Placental pericyte (primary cell): ENCODE results near the gene TRAM1L1. TPM values are rescaled to one million over a fixed set of nuclear protein-coding genes. Genes with fewer than 3 reads are reported as not detected.

Experiments
- total RNA-seq: library from RNA; depleted of rRNA; stranded (reverse); fragments of >200 nt; gene quantifications from 2 replicates; pipeline ENCODE4 v1.2.3, GENCODE V29; 2012

The TRAM1L1 gene
- 0.22 and 1.9 TPM in 2 replicates for total RNA-seq

DNA sequence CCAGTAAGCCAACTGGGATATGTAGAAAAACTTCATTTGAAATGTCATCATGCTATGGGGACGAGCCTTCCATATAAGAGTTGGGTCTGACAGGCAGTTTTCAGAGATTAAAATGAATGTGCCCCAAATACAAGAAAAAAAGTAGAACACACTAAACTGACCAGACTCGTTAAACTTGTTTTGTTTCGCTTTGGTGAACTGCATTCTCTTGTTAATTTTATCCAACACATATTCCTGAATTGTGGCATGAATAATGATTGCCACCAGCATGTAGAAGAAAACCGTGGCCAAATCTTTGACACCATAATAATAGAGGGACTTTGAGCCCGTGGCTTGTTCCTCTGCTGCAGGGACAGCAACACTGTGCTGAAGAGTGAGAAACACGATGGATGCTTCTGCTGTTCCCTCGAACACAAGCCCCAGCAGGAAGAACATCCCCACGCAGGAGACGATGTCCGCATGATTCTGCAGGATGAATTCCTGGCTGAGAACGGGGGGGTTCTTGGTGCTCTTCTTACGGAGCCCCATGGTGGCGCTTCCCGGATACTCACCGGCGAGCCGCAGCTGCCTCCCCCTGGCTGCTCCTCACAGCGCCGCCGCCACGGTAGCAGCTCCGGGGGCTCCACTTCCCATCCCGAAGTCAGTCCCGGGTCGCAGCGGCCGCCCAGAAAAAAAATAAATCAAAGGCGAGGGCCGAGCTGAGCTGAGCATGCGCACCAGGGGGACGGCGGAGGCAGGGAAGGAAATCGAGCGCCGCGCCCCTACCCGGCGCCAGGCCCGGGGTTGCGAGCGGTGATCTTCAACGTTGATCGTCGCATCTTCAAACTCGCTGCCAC is at the start of gene TRAM1L1:
Gene TRAM1L1 (minus strand): TSS at position 711 of the 836 bp plus-strand sequence. CDS start 183 bp downstream, at position 528.

